Fibroblast of the conjunctiva (primary cell): Measurements from ENCODE around the gene THAP11.
A peak's percentile ranks its signal among the peaks of the same experiment; 100 is the strongest.
"Not testable (repeated sequence)": the region's sequence is repeated elsewhere in the genome, so short reads cannot be mapped to it uniquely, and the experiment has no call there.

ENCODE experiments used
- DNase-seq: peaks from one replicate; pipeline ENCODE4 v3.0.0-alpha.2; 2010; ENCODE audit warnings: low read depth

Gene THAP11

GRCh38 chr16:67837190-67837589 is 4.9 kb upstream of the THAP11 start:
- not testable (repeated sequence) for DNase-seq

GRCh38 chr16:67837811-67838210 is 4.3 kb upstream of the THAP11 start:
- no peak for DNase-seq

- DNase-seq = no peak
Measured at GRCh38 chr16:67841198-67841815, 813 bp upstream of the THAP11 start.

- peak; percentile 17 for DNase-seq
Measured at GRCh38 chr16:67842509-67843342, 606 bp downstream of the THAP11 start.

- DNase-seq = no peak
Measured at GRCh38 chr16:67843343-67843765, 1.2 kb downstream of the THAP11 start.

GRCh38 chr16:67844497-67844896 is 2.4 kb downstream of the THAP11 start:
- no peak for DNase-seq

- no peak for DNase-seq
Measured at GRCh38 chr16:67845291-67846062, 3.4 kb downstream of the THAP11 start.

GRCh38 chr16:67846063-67846319 is 3.9 kb downstream of the THAP11 start:
- DNase-seq = no peak

GRCh38 chr16:67846320-67847063 is 4.4 kb downstream of the THAP11 start, which contains the start of gene NUTF2:
Gene NUTF2, plus strand, starts transcription at chr16:67846933. Its CDS starts 18,198 bp downstream, at chr16:67865131.
- peak; percentile 89 for DNase-seq

GRCh38 chr16:67847064-67847861 is 5.1 kb downstream of the THAP11 start, which contains the start of gene CENPT:
Gene CENPT, minus strand, starts transcription at chr16:67847693. Its CDS starts 13,834 bp downstream, at chr16:67833859.
- DNase-seq = no peak

GRCh38 chr16:67848118-67848517 is 6.0 kb downstream of the THAP11 start:
- no peak for DNase-seq

GRCh38 chr16:67853670-67854069 is 11.6 kb downstream of the THAP11 start:
- no peak for DNase-seq

- DNase-seq = no peak
Measured at GRCh38 chr16:67855789-67856188, 13.7 kb downstream of the THAP11 start.

- DNase-seq = no peak
Measured at GRCh38 chr16:67856927-67857546, 14.9 kb downstream of the THAP11 start.

GRCh38 chr16:67857547-67858233 is 15.6 kb downstream of the THAP11 start:
- peak; percentile 84 for DNase-seq

GRCh38 chr16:67858500-67858899 is 16.4 kb downstream of the THAP11 start:
- DNase-seq = no peak

- peak; percentile 57 for DNase-seq
Measured at GRCh38 chr16:67860589-67861398, 18.7 kb downstream of the THAP11 start.

GRCh38 chr16:67861877-67862276 is 19.8 kb downstream of the THAP11 start:
- no peak for DNase-seq
